ENCODE measurements around the gene CDH16.

CDH16 gene

GRCh38 chr16:66881964-66882508 lies 36.6 kb downstream of the CDH16 start:
- TF ChIP-seq CTCF (IDR thresholded peaks at IDR 0.05; ENCODE audit: low read depth, low read length) = no peak
- in situ Hi-C loops (cut with HindIII; ENCODE audit: low sequenced_read_pairs) = no loop called here
- H3K4me3 ChIP-seq (ENCODE audit: low read depth, low read length) = no peak overlapping the region
- no peak for DNase-seq (ENCODE audit: low read depth, low spot score)

- H3K4me3 ChIP-seq (ENCODE audit: low read depth, low read length) = peak overlapping the region; percentile 85
- no peak for DNase-seq (ENCODE audit: low read depth, low spot score)
Measured at GRCh38 chr16:66881560-66881959, 37.1 kb downstream of the CDH16 start.

GRCh38 chr16:66881014-66881417 lies 37.7 kb downstream of the CDH16 start:
- in situ Hi-C loops (cut with HindIII; ENCODE audit: low sequenced_read_pairs) = no loop called here
- DNase-seq (ENCODE audit: low read depth, low spot score) = no peak
- peak overlapping the region; percentile 85 for H3K4me3 ChIP-seq (ENCODE audit: low read depth, low read length)
- TF ChIP-seq CTCF (IDR thresholded peaks at IDR 0.05; ENCODE audit: low read depth, low read length) = no peak

More at GRCh38 chr16:66881560-66881959, 37.1 kb downstream of the CDH16 start:
- in situ Hi-C loops (cut with HindIII; ENCODE audit: low sequenced_read_pairs) = no loop called here
- no peak for TF ChIP-seq CTCF (IDR thresholded peaks at IDR 0.05; ENCODE audit: low read depth, low read length)

- in situ Hi-C loops (cut with HindIII; ENCODE audit: low sequenced_read_pairs) = no loop called here
- H3K4me3 ChIP-seq (ENCODE audit: low read depth, low read length) = peak within 1 kb of the TSS; percentile 85
- no peak for TF ChIP-seq CTCF (IDR thresholded peaks at IDR 0.05; ENCODE audit: low read depth, low read length)
- peak; percentile 93 for DNase-seq (ENCODE audit: low read depth, low spot score)
Measured at GRCh38 chr16:66880288-66881013, 38.2 kb downstream of the CDH16 start, which contains the start of gene PDP2. Gene PDP2 (plus strand): TSS chr16:66880515. CDS start chr16:66884285, 3,770 bp downstream.

GRCh38 chr16:66878067-66878466 lies 40.6 kb downstream of the CDH16 start:
- peak; percentile 39 for DNase-seq (ENCODE audit: low read depth, low spot score)
- no peak for TF ChIP-seq CTCF (IDR thresholded peaks at IDR 0.05; ENCODE audit: low read depth, low read length)
- in situ Hi-C loops (cut with HindIII; ENCODE audit: low sequenced_read_pairs) = no loop called here
- H3K4me3 ChIP-seq (ENCODE audit: low read depth, low read length) = no peak overlapping the region

GRCh38 chr16:66874079-66874775 lies 44.5 kb downstream of the CDH16 start:
- no peak for TF ChIP-seq CTCF (IDR thresholded peaks at IDR 0.05; ENCODE audit: low read depth, low read length)
- in situ Hi-C loops (cut with HindIII; ENCODE audit: low sequenced_read_pairs) = no loop called here
- no peak overlapping the region for H3K4me3 ChIP-seq (ENCODE audit: low read depth, low read length)
- DNase-seq (ENCODE audit: low read depth, low spot score) = peak; percentile 67
